ENCODE results near the gene ZSCAN20.

Gene ZSCAN20

GRCh38 chr1:33527934-33528333 lies 55.5 kb downstream of the ZSCAN20 start:
- no peak for DNase-seq (ENCODE audit: low read depth in 2 of 3, low spot score in 2 of 3)

- no peak for DNase-seq (ENCODE audit: low read depth in 2 of 3, low spot score in 2 of 3)
Measured at GRCh38 chr1:33529957-33530356, 57.5 kb downstream of the ZSCAN20 start.

GRCh38 chr1:33532250-33532649 lies 59.8 kb downstream of the ZSCAN20 start:
- DNase-seq (ENCODE audit: low read depth in 2 of 3, low spot score in 2 of 3) = no peak

GRCh38 chr1:33532936-33533335 lies 60.5 kb downstream of the ZSCAN20 start:
- DNase-seq (ENCODE audit: low read depth in 2 of 3, low spot score in 2 of 3) = no peak

- DNase-seq (ENCODE audit: low read depth in 2 of 3, low spot score in 2 of 3) = no peak
Measured at GRCh38 chr1:33535334-33535733, 62.9 kb downstream of the ZSCAN20 start.

- DNase-seq (ENCODE audit: low read depth in 2 of 3, low spot score in 2 of 3) = no peak
Measured at GRCh38 chr1:33537885-33538284, 65.4 kb downstream of the ZSCAN20 start.

- DNase-seq (ENCODE audit: low read depth in 2 of 3, low spot score in 2 of 3) = no peak
Measured at GRCh38 chr1:33541966-33542365, 69.5 kb downstream of the ZSCAN20 start.

All from activated CD8-positive, alpha-beta memory T cell treated with anti-CD3 and anti-CD28 coated beads for 48 hours (primary cell).